NCI-H2196 treated with DMSO at 0.1 percent for 48 hours (cell line): ENCODE data around the gene CCDC57.
"Not testable (repeated sequence)": the region's sequence is repeated elsewhere in the genome, so short reads cannot be mapped to it uniquely, and the experiment has no call there.

Source experiments
- DNase-seq: peaks from one replicate; lab custom pipeline; 2025; ENCODE audit not compliant: unreplicated experiment; lab: John Stamatoyannopoulos, UW

CCDC57 gene

DNA sequence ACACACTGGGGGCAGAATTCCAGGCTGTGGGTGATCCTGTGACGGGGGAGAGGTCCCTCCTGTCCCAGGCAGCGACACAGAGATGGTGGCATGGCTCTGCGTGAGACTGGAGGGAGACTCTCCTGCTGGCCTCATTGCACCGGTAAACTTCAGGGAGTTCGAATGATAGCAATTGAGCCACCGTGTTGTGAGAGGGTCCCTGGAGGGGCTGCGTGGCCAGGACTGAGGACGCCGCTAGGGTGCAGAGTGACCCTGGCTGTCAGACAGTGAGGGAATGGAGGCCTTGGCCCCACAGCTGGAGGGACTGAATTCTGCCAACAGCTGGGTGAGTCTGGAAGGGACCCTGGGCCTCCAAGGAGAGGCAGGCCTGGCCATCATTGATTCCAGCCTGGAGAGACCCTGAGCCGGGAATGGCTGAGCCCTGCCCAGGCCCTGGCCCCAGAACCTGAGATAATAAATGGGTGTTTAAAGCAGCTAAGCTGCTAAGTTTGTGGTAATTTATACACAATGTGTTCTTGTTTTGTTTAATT, 32.6 kb downstream of the CCDC57 start:
- DNase-seq: no peak

DNA sequence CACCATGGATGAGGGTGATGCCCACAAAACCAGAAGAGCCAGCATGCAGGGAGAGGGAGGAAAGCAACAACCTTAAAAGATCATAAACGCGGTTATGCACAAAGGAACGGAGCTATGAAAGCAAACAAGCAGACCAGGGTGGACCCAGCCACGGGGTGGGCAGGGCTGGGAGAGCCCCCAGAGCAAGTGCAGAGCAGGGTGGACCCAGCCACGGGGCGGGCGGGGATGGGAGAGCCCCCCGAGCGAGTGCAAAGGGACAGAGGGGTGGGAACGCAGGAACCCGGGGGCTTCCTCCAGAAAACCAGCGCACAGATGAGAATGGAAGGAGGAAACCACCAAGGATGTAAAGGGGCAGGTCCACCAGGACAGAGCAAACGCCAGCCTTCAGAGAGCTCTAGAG, 33.2 kb downstream of the CCDC57 start:
- no peak for DNase-seq

DNA sequence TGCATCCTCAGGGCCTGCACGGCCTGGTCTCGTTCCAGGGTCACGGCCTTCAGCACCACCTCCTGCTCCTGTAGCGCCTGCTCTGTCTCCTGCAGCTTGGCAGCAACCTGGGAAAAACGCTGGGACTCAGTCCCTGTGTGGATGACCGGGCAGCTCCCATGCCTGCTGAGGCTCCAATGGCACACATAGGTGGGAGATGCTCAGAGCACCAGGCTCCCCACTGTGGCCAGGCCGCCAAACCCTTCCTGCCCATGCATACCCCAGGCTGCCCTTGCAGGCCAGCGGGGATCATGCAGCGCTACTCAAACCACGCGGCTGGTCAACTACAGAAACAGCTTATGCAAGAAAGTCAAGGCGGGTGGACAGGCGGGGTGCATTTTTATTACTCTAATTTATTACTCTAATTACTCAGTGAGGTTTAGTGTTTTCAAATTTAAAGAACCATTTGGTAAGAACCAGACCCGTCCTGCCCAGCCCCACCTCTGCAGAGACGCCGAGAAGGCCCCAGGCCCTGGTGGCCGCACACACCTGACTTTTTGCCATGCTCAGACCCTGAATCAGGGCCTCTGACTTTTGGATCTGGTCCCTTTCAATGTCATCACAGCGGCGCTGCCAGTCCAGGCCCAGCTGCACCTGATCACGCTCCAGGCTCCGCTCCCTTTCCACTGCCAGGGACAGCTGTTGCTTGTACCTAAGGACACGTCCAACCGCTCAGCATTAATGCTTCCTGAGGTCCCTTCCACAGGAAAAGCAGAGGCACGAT, 34.0 kb downstream of the CCDC57 start:
- no peak for DNase-seq

DNA sequence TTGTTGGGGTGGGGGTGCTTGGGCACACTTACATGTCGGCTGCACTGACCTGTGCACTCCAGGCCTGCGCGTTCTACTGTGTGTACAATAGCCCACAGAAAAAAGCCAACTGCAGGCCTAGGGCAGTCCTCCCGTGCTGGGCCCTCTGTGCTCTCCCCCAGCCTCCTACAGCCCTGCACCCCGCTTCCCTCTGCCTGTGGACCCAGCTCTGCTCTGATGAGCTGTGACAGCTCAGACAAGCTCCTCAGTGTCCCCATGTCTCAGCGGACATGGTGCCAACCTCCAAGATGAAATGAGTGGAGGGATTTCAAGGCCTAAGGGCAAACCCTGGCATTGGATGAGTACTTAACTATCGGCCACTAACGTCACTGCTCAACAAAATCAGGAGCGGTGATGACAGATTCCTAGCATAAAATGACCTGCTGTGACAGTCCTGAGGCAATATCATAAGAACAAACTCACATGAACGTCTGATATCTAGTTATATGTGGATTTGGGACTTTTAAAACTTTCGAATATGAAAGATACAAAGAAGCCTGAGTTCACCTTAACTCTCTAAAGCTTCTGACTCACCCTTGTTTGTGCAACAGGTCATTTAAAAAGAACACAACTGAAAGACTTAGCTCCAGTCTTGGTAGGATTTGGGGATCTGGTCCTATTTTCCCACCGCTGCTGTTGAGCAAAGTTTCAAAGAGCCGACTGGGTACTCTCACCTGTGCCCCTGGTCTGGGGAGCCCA, 34.7 kb downstream of the CCDC57 start:
- no peak for DNase-seq

DNA sequence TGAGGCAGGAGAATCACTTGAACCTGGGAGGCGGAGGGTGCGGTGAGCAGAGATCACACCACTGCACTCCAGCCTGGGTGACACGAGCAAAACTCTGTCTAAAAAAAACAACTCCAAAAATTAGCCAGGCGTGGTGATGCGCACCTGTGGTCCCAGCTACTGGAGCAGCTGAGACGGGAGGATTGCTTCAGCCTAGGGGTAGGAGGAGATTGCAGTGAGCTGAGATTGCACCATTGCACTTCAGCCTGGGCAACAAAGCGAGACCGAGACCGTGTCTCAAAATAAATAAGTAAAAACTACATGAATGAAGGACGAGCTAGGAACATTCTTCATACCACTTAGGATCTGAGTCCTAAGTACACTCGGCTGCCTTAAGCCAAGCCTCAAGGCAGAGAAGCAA, 35.4 kb downstream of the CCDC57 start:
- no peak for DNase-seq

DNA sequence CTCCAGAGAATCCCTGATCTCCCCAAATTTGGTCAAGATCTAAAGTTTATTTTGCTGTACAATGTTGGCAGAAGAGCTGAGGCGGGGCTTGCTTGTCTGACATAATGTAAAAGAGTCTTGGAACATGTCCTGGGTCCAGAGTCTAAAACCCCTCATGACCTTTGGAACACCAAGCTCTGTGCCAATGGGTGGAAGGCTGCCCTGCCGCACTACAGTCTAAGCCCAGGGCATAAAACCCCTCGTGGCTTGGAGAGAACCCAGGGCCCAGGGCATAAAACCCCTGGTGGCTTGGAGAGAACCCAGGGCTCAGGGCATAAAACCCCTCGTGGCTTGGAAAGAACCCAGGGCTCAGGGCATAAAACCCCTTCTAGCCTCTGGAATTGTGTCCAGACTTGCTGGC, 36.7 kb downstream of the CCDC57 start:
- no peak for DNase-seq

DNA sequence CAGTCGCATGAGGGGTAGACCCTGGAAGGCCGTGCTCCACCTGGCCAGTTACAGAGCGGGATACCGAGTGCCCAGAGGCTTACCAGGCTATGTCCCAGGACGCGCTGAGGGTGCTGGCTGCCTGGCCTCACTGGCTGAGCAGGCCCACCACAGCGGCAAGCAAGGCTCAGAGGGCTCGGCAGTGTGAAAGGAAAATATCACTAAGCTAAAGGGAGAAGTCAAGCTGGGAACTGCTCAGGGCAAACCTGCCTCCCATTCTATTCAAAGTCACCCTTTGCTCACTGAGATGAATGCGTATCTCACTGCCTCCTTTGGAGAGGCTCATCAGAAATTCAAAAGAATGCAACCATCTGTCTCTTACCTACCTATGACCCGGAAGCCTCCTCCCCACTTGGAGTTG, 37.4 kb downstream of the CCDC57 start:
- DNase-seq: no peak

DNA sequence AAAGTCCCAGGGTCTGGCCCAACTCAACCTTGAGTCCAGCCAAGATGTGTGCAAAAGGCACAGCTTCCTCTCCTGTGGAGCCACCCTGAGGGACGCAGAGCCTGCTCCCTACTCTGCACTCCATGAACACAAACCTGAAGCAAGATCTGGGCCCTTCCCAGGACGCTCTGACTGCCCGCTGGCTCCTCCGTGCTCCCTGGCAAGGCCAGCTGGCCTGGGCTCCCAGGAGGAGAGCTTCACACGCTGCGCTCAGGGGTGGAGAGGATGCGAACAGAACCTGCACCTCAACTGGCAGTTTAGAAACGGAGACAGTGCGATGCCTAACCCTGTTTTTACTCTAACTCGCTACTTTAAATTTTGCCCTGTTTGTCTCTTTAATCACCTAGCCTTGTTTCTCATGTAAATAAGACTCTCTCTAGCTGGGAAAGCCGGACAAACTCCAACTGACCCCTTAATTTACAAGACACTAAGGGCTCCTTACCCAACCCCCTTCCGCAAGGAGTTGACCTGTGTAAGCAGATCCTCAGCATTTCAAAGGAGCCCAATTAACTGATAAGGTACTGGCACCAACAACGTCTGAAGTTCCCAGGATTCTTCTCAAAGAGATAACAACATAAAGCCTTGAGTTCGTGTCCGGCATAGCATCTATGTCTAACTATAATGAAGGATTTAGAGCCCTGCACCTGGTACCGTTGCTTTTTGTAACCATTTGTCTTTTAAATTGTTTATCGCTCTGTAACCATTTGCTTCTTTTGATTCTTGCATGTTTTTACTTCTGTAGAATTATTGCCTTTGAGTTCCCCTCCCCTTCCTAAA, 38.4 kb downstream of the CCDC57 start:
- not testable (repeated sequence) for DNase-seq

DNA sequence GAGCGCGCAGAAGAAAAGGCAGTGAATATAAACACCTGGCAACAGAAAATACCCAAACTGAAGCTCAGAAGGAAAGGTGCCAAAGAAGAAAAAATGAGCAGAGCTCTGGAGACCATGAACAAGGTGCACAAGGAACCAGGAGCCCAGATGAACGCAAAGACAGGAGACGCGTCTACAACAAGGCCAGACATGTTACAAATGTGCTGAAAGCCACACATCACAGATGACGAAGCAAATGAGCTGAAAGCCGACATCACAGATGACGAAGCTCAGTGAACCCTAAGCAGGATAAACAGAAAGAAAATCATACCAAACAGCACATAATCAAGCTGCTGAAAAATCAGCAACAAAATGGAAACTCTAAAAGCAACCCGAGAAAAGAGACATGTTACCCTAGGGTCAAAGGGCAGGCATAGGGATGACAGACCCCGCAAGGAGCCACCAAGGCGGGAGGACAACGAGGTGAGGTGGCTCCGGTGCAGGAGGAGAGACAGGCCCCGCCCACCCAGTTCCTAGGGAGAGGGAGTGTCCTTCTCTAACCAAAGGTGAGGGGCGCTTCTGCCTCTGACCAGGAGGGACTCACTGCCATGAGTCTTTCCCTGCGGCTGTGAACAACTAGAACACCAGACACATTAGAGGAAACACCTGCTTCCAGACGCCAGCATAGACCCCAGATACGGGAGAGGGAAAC, 39.1 kb downstream of the CCDC57 start:
- DNase-seq: no peak

DNA sequence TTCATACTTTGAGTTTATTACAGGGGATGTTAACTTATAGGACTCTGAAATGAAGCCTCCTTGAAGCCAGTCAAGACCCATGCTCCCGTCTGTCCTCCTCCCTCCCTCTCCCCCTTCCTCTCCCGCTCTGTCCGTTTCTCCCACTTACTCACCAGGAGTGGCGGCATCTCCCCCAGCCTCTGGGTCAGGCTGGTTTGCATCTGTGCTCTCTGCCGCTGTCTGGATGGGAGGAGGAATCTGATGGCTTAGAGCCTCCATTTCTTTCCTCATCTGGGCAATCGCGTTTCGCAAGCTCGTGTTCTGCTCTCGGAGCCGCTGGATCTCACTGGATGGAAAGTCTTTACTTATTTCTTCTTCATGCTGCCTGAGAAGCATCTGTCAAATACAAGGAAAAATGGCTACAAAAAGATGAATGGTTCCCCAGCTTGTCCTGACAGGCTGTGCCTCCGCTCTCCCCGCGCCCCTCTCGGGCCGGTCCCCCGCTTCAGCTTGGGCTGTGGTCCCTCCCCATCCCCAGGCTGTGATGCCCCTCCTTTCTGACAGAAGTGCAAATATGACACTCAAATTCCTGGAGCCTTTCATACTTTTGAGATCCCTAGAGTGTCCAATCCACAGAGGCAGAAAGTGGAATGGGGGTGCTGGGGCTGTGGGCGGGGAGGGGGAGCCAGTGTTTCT, 40.0 kb downstream of the CCDC57 start:
- DNase-seq: no peak

DNA sequence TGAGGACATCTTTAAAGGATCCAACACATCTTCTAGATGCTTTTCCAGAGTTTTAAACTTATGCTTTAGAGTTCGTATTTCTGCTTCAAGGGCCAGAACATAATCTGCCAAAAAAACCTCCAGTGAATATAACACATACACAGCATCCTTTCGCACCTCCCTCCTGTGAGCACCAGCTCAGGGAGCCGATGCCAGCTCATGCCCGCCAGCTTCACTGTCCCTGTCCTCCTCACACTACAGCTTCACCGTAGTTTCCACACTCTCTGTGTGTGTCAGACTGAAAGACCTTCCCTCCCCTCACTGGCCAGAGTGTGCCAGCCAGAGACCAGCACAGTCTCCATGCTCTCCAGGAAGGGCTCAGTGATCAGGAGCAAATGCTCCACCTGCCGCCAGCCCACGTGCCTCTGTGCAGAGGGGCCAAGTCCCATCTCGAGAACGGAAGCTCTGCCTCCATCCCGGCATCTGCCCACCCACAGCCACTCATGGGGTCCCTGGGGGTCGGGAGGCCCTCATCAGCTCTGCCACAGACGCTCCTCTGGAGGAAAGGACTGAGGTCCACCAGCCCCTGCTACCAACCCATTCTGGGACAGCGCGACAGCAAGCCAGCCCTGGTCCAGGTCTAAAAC, 40.8 kb downstream of the CCDC57 start:
- no peak for DNase-seq

DNA sequence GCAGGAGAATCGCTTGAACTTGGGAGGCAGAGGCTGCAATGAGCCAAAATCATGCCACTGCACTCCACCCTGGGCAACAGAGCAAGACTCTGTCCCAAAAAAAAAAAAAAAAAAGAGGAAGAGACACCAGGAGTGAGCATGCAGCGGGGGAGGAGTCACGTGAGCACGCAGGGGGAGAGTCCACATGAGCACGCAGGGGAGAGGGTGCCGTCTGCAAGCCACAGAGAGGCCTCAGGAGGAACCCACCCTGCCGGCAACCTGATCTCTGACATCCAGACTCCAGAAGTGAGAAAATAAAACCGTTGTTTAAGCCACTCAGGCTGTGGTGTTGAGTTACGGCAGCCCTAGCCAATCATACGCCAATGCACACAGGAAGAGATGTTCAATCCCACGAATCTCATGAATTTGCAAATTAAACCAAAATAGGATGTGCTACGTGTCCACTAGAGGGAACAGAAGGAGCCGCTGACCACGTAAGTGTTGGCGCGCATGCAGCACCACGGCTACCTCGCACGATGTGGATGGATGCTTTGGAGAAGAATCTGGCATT, 42.2 kb downstream of the CCDC57 start:
- no peak for DNase-seq

DNA sequence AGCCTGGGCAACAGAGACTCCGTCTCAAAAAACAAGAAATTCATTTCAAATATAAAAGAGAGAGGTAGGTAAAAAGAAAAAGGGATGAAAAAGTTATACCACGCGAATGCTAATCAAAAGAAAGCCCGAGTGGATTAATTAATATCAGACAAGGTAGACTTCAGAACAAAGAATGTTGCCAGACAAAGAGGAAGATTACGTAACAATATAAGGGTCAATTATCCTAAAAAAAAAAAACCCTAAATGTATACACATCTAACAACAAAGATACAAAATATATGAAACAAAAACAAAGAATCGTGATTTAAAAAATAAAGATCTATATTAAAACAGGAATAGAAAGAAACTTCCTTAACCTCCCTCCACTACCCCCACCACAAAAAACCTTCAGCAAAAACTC, 44.1 kb downstream of the CCDC57 start:
- DNase-seq: no peak

DNA sequence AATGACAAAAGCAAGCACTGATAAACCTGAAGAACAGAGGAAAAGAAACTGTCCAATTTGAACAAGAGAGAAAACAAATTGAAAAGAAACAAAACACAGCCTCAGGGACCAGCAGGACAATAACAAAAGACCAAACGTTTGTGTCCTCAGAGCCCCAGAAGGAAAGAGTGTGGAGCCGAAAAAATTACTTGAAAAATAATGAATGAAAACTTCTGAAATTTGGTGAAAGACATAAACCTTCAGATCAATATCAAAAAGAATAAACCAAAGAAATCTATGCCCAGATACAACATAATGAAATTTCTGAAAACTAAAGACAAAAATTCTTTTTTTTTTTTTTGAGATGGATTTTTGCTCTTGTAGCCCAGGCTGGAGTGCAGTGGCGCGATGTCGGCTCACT, 45.6 kb downstream of the CCDC57 start:
- DNase-seq: no peak

DNA sequence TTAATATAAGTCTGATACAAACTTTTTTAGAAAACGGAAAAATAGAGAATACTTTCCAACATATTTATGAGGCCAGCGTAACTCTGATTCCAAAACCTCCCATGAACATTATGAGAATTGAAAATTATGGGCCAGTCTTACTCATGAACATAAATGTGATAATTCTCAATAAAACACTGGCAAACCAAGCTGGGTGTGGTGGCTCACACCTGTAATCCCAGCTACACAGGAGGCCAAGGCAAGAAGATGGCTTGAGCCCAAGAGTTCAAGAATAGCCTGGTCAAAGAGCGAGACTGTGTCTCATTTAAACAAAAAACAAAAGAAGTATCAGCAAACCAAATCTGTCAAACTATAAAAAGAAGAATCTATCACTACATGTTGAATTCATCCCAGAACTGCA, 47.8 kb downstream of the CCDC57 start:
- no peak for DNase-seq

DNA sequence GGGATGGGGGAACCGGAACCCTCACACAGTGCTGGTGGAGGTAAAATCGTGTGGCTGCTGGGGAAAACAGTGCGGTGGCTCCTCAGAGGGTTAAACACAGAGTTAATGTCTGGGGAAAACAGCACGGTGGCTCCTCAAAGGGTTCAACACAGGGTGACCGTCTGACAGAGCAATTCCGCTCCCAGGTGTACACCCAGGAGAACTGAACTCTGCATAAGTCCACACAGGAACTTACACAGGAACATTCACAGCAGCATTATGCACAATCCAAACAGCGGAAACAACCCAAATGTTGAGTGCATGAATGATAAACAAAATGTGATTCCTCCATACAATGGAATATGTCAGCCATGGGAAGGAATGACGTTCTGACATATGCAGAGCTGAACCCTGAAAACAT, 51.4 kb downstream of the CCDC57 start:
- DNase-seq: no peak

DNA sequence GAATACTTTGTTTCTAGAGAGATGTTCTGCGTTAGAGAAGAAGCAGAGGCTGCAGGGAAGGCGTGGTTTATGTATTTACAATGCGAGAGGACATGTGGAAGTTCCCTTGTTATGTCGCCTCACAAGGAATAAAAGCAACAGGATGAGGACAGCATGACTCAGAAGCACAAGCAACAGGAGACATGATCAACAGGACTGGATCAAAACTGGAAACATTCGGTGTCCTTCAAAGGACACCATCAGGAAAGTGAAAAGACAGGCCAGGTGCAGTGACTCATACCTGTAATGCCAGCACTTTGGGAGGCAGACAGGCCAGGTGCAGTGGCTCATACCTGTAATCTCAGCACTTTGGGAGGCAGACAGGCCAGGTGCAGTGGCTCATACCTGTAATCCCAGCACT, 52.6 kb downstream of the CCDC57 start:
- DNase-seq: peak; percentile 54

DNA sequence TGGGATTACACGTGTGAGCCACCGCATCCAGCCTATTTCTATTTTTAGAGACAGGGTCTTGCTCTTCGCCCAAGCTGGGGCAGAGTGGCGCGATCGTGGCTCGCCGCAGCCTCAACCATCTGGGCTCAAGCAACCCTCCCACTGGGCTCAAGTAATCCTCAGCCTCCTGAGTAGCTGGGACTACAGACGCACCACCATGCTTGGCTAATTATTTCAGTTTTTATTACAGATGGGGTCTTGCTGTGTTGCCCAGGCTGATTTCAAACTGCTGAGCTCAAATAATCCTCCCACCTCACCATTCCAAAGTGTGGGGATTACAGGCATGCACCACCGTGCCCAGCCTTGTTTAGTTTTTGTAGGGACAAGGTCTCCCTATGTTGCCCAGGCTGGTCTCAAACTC, 53.8 kb downstream of the CCDC57 start:
- DNase-seq: no peak
